ENCODE measurements around the gene RGS7BP. TPM values are rescaled to one million over a fixed set of nuclear protein-coding genes. Genes with fewer than 3 reads are reported as not detected.

RGS7BP gene
- total RNA-seq, 1 donor from 2014 or later = 2.4 TPM

DNA sequence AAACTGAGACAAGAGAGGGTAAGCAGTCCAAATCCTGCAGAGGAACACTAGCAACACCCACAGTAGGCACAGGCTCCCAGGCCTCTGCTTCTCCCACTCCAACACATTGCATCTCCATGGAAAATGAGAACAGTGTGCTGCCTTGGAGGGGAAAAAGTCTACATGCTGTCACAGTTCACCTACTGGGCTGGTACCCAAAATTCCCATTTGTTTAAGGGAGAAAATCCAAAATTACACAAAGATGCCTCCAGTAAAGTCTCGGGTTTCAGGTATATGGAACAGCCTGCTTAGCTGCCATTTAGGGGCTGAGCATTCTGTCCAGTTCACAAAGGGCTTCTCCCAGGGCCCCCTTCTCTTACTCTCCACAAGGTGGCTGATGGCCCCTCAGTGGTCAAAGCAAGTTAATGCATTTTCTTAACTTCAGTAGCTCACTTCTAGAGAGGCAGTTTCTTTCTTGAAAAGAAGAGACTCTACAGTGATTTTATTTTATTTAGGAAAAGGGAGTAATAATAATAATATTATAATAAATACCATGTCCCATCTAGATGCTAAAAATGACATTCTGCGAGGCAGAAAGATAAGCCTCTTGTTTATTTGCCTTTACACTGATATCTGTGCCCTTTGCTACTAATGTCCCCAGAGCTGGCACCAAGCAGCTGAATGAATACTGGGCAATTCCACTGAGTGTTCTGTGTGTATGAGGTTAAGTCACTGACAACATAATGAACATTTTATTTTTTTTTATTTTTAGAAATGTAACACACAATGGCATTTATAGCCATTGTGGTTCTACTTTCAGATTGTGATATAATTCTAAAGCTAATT, 89.4 kb downstream of the RGS7BP start:
- DNase-seq (no peak), ATAC-seq (no peak)
- TF ChIP-seq, protein P1, sequence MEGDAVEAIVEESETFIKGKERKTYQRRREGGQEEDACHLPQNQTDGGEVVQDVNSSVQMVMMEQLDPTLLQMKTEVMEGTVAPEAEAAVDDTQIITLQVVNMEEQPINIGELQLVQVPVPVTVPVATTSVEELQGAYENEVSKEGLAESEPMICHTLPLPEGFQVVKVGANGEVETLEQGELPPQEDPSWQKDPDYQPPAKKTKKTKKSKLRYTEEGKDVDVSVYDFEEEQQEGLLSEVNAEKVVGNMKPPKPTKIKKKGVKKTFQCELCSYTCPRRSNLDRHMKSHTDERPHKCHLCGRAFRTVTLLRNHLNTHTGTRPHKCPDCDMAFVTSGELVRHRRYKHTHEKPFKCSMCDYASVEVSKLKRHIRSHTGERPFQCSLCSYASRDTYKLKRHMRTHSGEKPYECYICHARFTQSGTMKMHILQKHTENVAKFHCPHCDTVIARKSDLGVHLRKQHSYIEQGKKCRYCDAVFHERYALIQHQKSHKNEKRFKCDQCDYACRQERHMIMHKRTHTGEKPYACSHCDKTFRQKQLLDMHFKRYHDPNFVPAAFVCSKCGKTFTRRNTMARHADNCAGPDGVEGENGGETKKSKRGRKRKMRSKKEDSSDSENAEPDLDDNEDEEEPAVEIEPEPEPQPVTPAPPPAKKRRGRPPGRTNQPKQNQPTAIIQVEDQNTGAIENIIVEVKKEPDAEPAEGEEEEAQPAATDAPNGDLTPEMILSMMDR (IDR thresholded peaks at IDR 0.05) = peak; percentile 16
- Histone ChIP-seq H3K9me3 (no peaks in the 10 kb centered on the region), H3K27me3 (no peaks in the 10 kb centered on the region), H3K4me1 (no peaks in the 10 kb centered on the region), H3K4me3 (no peak overlapping the region), H3K36me3 (no peaks in the 10 kb centered on the region), H3K27ac (no peak overlapping the region)
- intact Hi-C loops (cut with DNase I) = no loop called here

DNA sequence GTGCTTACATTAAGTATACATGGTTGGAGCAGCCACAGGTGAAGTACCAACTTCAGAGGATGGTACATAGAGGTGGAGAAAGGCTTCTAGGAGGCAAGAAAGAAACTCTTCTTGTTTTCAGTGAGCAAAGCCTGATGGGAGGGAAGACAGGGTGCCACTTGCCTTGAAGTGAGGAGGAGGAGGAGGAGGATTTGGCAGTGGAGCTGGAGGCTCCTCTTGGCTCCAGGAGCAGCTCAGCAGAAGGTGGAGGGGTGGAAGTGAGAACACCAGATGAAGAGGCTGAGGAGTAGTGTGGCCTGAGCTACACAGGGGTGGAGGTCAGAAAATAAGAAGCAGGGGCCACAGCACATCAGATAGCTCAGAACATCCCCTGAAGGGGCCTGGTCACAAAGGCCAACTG, 93.4 kb downstream of the RGS7BP start:
- ATAC-seq (no peak), DNase-seq (no peak)
- Histone ChIP-seq H3K36me3 (no peaks in the 10 kb centered on the region), H3K4me1 (no peaks in the 10 kb centered on the region), H3K4me3 (no peak overlapping the region), H3K27me3 (no peaks in the 10 kb centered on the region), H3K27ac (no peak overlapping the region), H3K9me3 (no peaks in the 10 kb centered on the region)
- TF ChIP-seq, protein P1 (IDR thresholded peaks at IDR 0.05) = no peak
- intact Hi-C loops (cut with DNase I) = no loop called here

GRCh38 chr5:64603676-64604075, 97.9 kb downstream of the RGS7BP start:
- Histone ChIP-seq H3K27me3 (no peaks in the 10 kb centered on the region), H3K4me1 (no peaks in the 10 kb centered on the region), H3K27ac (no peak overlapping the region), H3K4me3 (no peak overlapping the region), H3K9me3 (no peaks in the 10 kb centered on the region), H3K36me3 (no peaks in the 10 kb centered on the region)
- ATAC-seq (no peak), DNase-seq (no peak)
- intact Hi-C loops (cut with DNase I) = no loop called here
- TF ChIP-seq, protein P1 (IDR thresholded peaks at IDR 0.05) = no peak

- no peaks in the 10 kb centered on the region for H3K9me3 ChIP-seq
- no peaks in the 10 kb centered on the region for H3K4me1 ChIP-seq
- no peak for ATAC-seq
- intact Hi-C loops (cut with DNase I) = no loop called here
- H3K27me3 ChIP-seq = no peaks in the 10 kb centered on the region
- TF ChIP-seq, protein P1 (IDR thresholded peaks at IDR 0.05) = no peak
- H3K27ac ChIP-seq = no peak overlapping the region
- DNase-seq = no peak
- H3K4me3 ChIP-seq = no peak overlapping the region
- no peaks in the 10 kb centered on the region for H3K36me3 ChIP-seq
Observed at GRCh38 chr5:64606926-64607325, 101.1 kb downstream of the RGS7BP start.

GRCh38 chr5:64612344-64612961, 106.6 kb downstream of the RGS7BP start:
- peak; percentile 66 for ATAC-seq
- intact Hi-C loops (cut with DNase I) = no loop called here
- no peaks in the 10 kb centered on the region for H3K4me1 ChIP-seq
- H3K27ac ChIP-seq = no peak overlapping the region
- no peak overlapping the region for H3K4me3 ChIP-seq
- H3K27me3 ChIP-seq = peaks cover 8% of the 10 kb centered on the region
- no peak for DNase-seq
- H3K9me3 ChIP-seq = no peaks in the 10 kb centered on the region
- H3K36me3 ChIP-seq = no peaks in the 10 kb centered on the region
- TF ChIP-seq, protein P1 (IDR thresholded peaks at IDR 0.05) = peak; percentile 69

All from upper lobe of right lung (tissue), 1 donor.